H9 (cell line): ENCODE results near the gene ACAP1. TPM values are rescaled to one million over a fixed set of nuclear protein-coding genes. Genes with fewer than 3 reads are reported as not detected.

Experiments
- DNase-seq: peaks from one replicate; pipeline ENCODE4 v3.0.0-alpha.2; 2017
- H2AFZ ChIP-seq: one replicate; pipeline ENCODE4 v1.6.1; 2013; ENCODE audit warnings: mild to moderate bottlenecking, low read length, control low read depth, moderate library complexity
- H2AK5ac ChIP-seq: 2 replicates; pipeline ENCODE4 v1.6.1; 2013; ENCODE audit warnings: low read length, control low read depth, mixed read lengths; ENCODE audit not compliant: insufficient read length
- H2BK120ac ChIP-seq: one replicate; pipeline ENCODE4 v1.6.1; 2013; ENCODE audit warnings: low read depth, mild to moderate bottlenecking, low read length, control low read depth, inconsistent platforms; ENCODE audit not compliant: poor library complexity, severe bottlenecking
- H2BK12ac ChIP-seq: 2 replicates; pipeline ENCODE4 v1.6.1; 2013; ENCODE audit warnings: low read length, control low read depth, mixed read lengths, low read depth; ENCODE audit not compliant: insufficient read length
- H2BK15ac ChIP-seq: 2 replicates; pipeline ENCODE4 v1.6.1; 2013; ENCODE audit warnings: low read depth, low read length, control low read depth
- H2BK20ac ChIP-seq: one replicate; pipeline ENCODE4 v1.6.1; 2013; ENCODE audit warnings: low read depth, mild to moderate bottlenecking, low read length, control low read depth, inconsistent platforms; ENCODE audit not compliant: poor library complexity, severe bottlenecking
- H2BK5ac ChIP-seq: 2 replicates; pipeline ENCODE4 v1.6.1; 2013; ENCODE audit warnings: low read length, control low read depth, mixed read lengths; ENCODE audit not compliant: insufficient read length
- H3K14ac ChIP-seq: 2 replicates; pipeline ENCODE4 v1.6.1; 2013; ENCODE audit warnings: low read length, control low read depth; ENCODE audit not compliant: insufficient read depth
- H3K18ac ChIP-seq: 2 replicates; pipeline ENCODE4 v1.6.1; 2013; ENCODE audit warnings: low read depth, mild to moderate bottlenecking, mixed read lengths, low read length, control low read depth; ENCODE audit not compliant: insufficient read length
- H3K23ac ChIP-seq: 2 replicates; pipeline ENCODE4 v1.6.1; 2013; ENCODE audit warnings: low read length, control low read depth, mixed read lengths, low read depth; ENCODE audit not compliant: insufficient read length
- H3K23me2 ChIP-seq: 2 replicates; pipeline ENCODE4 v1.6.1; 2013; ENCODE audit warnings: low read depth, mild to moderate bottlenecking, mixed read lengths, low read length, control low read depth; ENCODE audit not compliant: insufficient read length, poor library complexity, severe bottlenecking
- H3K27ac ChIP-seq: 2 replicates; pipeline ENCODE4 v1.5.1; 2013; ENCODE audit warnings: low read length, control low read depth, mixed read lengths, low read depth; ENCODE audit not compliant: insufficient read length
- H3K27me3 ChIP-seq: 2 replicates; pipeline ENCODE4 v1.6.1; 2013; ENCODE audit warnings: low read length, control low read depth, inconsistent platforms; ENCODE audit not compliant: insufficient read depth
- H3K4ac ChIP-seq: 2 replicates; pipeline ENCODE4 v1.6.1; 2013; ENCODE audit warnings: low read depth, mild to moderate bottlenecking, control low read depth, inconsistent platforms, low read length, moderate library complexity
- H3K4me1 ChIP-seq: 2 replicates; pipeline ENCODE4 v1.6.1; 2013; ENCODE audit warnings: low read length, control low read depth, inconsistent platforms; ENCODE audit not compliant: insufficient read depth
- H3K4me2 ChIP-seq: 2 replicates; pipeline ENCODE4 v1.6.1; 2013; ENCODE audit warnings: low read length, control low read depth, mixed read lengths; ENCODE audit not compliant: insufficient read length, insufficient read depth
- H3K56ac ChIP-seq: 2 replicates; pipeline ENCODE4 v1.6.1; 2013; ENCODE audit warnings: low read depth, mild to moderate bottlenecking, mixed read lengths, low read length, control low read depth; ENCODE audit not compliant: insufficient read length
- H3K79me1 ChIP-seq: 2 replicates; pipeline ENCODE4 v1.6.1; 2013; ENCODE audit warnings: low read depth, mild to moderate bottlenecking, moderate library complexity, low read length, control low read depth, inconsistent platforms; ENCODE audit not compliant: insufficient read depth, poor library complexity, severe bottlenecking
- H3K79me2 ChIP-seq: 2 replicates; pipeline ENCODE4 v1.6.1; 2013; ENCODE audit warnings: low read length, control low read depth, inconsistent platforms; ENCODE audit not compliant: insufficient read depth
- H3K9ac ChIP-seq: 2 replicates; pipeline ENCODE4 v1.6.1; 2013; ENCODE audit warnings: low read length, control low read depth, mixed read lengths; ENCODE audit not compliant: insufficient read length; ENCODE audit errors: extremely low read depth
- H3K9me3 ChIP-seq: one replicate; pipeline ENCODE4 v1.6.1; 2013; ENCODE audit warnings: low read depth, low read length, inconsistent platforms; ENCODE audit not compliant: control insufficient read depth
- H3T11ph ChIP-seq: one replicate; pipeline ENCODE4 v1.6.1; 2013; ENCODE audit warnings: mild to moderate bottlenecking, low read length, control low read depth, inconsistent platforms
- H4K20me1 ChIP-seq: one replicate; pipeline ENCODE4 v1.6.1; 2013; ENCODE audit not compliant: control insufficient read depth, insufficient read length, insufficient read depth
- H4K5ac ChIP-seq: 2 replicates; pipeline ENCODE4 v1.6.1; 2013; ENCODE audit warnings: low read depth, mild to moderate bottlenecking, mixed read lengths, low read length, control low read depth; ENCODE audit not compliant: insufficient read length
- H4K8ac ChIP-seq: replicated peaks from 2 replicates; pipeline ENCODE4 v1.6.1; 2013; ENCODE audit warnings: low read length, control low read depth, mixed read lengths, low read depth; ENCODE audit not compliant: insufficient read length
- H4K91ac ChIP-seq: 2 replicates; pipeline ENCODE4 v1.6.1; 2013; ENCODE audit warnings: low read depth, mild to moderate bottlenecking, moderate library complexity, mixed read lengths, low read length, control low read depth; ENCODE audit not compliant: insufficient read length
- H3K27ac Mint-ChIP-seq, 3 experiments: 2 replicates in 2 of 3; 3 replicates in 1 of 3; pipeline ENCODE4 v1.8.0; 2020 to 2021; ENCODE audit warnings: mixed read lengths in 3 of 3, mild to moderate bottlenecking in 1 of 3, moderate library complexity in 1 of 3
- H3K27me3 Mint-ChIP-seq: 2 replicates; pipeline ENCODE4 v1.8.0; 2021; ENCODE audit warnings: low read depth, mild to moderate bottlenecking, moderate library complexity, mixed read lengths
- H3K36me3 Mint-ChIP-seq, 3 experiments: 2 replicates in 2 of 3; 3 replicates in 1 of 3; pipeline ENCODE4 v1.8.0; 2020 to 2021; ENCODE audit warnings: low read depth in 3 of 3, mixed read lengths in 3 of 3; ENCODE audit not compliant: insufficient read depth in 1 of 3
- H3K4me1 Mint-ChIP-seq, 2 experiments: 2 replicates each; pipeline ENCODE4 v1.8.0; 2020; ENCODE audit warnings: mixed read lengths in 2 of 2
- H3K4me3 Mint-ChIP-seq, 2 experiments: 2 replicates in 1 of 2; 3 replicates in 1 of 2; pipeline ENCODE4 v1.8.0; 2020 to 2021; ENCODE audit warnings: mild to moderate bottlenecking in 2 of 2, mixed read lengths in 2 of 2, moderate library complexity in 1 of 2
- H3K9me3 Mint-ChIP-seq, 2 experiments: 2 replicates in 1 of 2; 3 replicates in 1 of 2; pipeline ENCODE4 v1.8.0; 2020; ENCODE audit warnings: mild to moderate bottlenecking in 2 of 2, mixed read lengths in 2 of 2, moderate library complexity in 1 of 2
- WGBS: extraction: QIAGEN DNeasy Blood & Tissue Kit; methylation state at CpG from one replicate; pipeline ENCODE4 v1.1.7; 2013; ENCODE audit warnings: missing lambda C conversion rate, low lambda C conversion rate, mixed read lengths; ENCODE audit not compliant: insufficient read length; ENCODE audit errors: extremely low coverage; 5-methylcytosine and 5-hydroxymethylcytosine counted together
- total RNA-seq: library from RNA; stranded (reverse); gene quantifications from 2 replicates; pipeline ENCODE4 v1.2.1, GENCODE V29; 2021
- TF ChIP-seq, protein P1 (sequence below): fragments of 200-600 bp; sonication (generic); conservative IDR thresholded peaks from 3 replicates; pipeline ENCODE4 v1.8.0; 2021; ENCODE audit warnings: antibody characterized with exemption, mild to moderate bottlenecking

Gene ACAP1
- total RNA-seq, 1 experiment from 2014 or later, result 18.2 TPM

DNA sequence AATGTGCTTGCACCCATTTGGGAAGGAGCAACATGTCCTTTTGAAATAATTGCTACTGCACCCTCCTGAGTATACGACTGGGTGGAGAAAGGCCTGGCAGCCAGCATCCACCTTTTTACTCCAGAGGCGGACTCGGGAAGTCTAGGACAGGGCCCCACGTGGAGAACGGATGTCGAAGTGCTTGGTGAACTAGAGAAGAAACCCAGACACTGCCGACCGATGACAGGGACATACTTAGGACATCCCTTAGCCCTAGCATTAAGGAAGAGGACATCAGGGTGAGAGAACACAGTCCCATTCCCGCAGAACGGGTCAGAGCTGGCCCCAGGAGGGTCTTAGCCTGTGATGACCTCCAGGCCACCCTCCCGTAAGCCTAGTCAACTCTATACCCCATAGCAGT lies 45.6 kb upstream of the ACAP1 start:
- H3K4me3 Mint-ChIP-seq, result no peak overlapping the region
- Histone ChIP-seq H4K20me1 (no peaks in the 10 kb centered on the region), H3K9me3 (no peaks in the 10 kb centered on the region), H3K4me1 (peaks cover 2% of the 10 kb centered on the region; the same call in 1 of the 2 replicates), H4K5ac (no peak overlapping the region), H4K91ac (no peak overlapping the region), H3K23me2 (peaks cover 4% of the 10 kb centered on the region), H2AK5ac (no peak overlapping the region), H2BK20ac (no peak overlapping the region), H2BK12ac (no peak overlapping the region), H2BK120ac (no peak overlapping the region), H3K27me3 (peaks cover 2% of the 10 kb centered on the region), H3K4me2 (no peak overlapping the region), H4K8ac (no peak overlapping the region), H3K56ac (no peak overlapping the region), H3K4ac (no peak overlapping the region), H3K27ac (no peak overlapping the region), H3K14ac (no peak overlapping the region), H2BK5ac (no peak overlapping the region), H3K23ac (no peak overlapping the region), H2BK15ac (no peak overlapping the region), H3K9ac (no peak overlapping the region), H3K18ac (no peak overlapping the region), H2AFZ (no peak overlapping the region), H3T11ph (no peak overlapping the region), H3K79me1 (no peaks in the 10 kb centered on the region), H3K79me2 (no peaks in the 10 kb centered on the region)
- no peak overlapping the region for H3K27ac Mint-ChIP-seq
- TF ChIP-seq, protein P1, sequence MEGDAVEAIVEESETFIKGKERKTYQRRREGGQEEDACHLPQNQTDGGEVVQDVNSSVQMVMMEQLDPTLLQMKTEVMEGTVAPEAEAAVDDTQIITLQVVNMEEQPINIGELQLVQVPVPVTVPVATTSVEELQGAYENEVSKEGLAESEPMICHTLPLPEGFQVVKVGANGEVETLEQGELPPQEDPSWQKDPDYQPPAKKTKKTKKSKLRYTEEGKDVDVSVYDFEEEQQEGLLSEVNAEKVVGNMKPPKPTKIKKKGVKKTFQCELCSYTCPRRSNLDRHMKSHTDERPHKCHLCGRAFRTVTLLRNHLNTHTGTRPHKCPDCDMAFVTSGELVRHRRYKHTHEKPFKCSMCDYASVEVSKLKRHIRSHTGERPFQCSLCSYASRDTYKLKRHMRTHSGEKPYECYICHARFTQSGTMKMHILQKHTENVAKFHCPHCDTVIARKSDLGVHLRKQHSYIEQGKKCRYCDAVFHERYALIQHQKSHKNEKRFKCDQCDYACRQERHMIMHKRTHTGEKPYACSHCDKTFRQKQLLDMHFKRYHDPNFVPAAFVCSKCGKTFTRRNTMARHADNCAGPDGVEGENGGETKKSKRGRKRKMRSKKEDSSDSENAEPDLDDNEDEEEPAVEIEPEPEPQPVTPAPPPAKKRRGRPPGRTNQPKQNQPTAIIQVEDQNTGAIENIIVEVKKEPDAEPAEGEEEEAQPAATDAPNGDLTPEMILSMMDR, result no peak
- H3K27me3 Mint-ChIP-seq, result peaks cover 38% of the 10 kb centered on the region
- peaks cover 0 to 3% of the 10 kb centered on the region in 2 experiments; a peak in 2 of 5 replicates for H3K9me3 Mint-ChIP-seq
- WGBS, result no CpG with 5 or more reads among the region's 11 CpGs
- H3K36me3 Mint-ChIP-seq, result peaks cover 3 to 17% (median 11%) of the 10 kb centered on the region in 3 experiments; a peak in 5 of 7 replicates
- H3K4me1 Mint-ChIP-seq, result peaks cover 11 to 23% of the 10 kb centered on the region in 2 experiments
- no peak for DNase-seq
